Stimulated activated CD4-positive, alpha-beta T cell treated with anti-CD3 and anti-CD28 coated beads, Interleukin-1b, Interleukin-23, amount 100 ng/mL, for 1 hour (primary cell): Measurements from ENCODE around the gene PCDHGA12.
A peak's percentile ranks its signal among the peaks of the same experiment; 100 is the strongest.
"Not testable (repeated sequence)": the region's sequence is repeated elsewhere in the genome, so short reads cannot be mapped to it uniquely, and the experiment has no call there.

Source experiments
- DNase-seq, 2 donors: peaks; one replicate each; pipeline ENCODE4 v3.0.0-alpha.2; 2020; ENCODE audit warnings: low read depth in 2 of 2

The PCDHGA12 gene

GRCh38 chr5:141407790-141408505 lies 22.4 kb upstream of the PCDHGA12 start, which contains the start of gene PCDHGB6:
PCDHGB6 (plus strand) TSS chr5:141408021; CDS start chr5:141408203, 182 bp downstream.
- DNase-seq, result not testable (repeated sequence)

- DNase-seq, result no peak
Observed at GRCh38 chr5:141409598-141410306, 20.6 kb upstream of the PCDHGA12 start.

GRCh38 chr5:141411575-141411974 lies 18.7 kb upstream of the PCDHGA12 start:
- DNase-seq, result no peak

- peak in 1 of 2 donors; percentile 34 for DNase-seq
Observed at GRCh38 chr5:141412854-141413539, 17.3 kb upstream of the PCDHGA12 start, which contains the start of gene PCDHGA10. PCDHGA10 (plus strand) TSS chr5:141412987; CDS start chr5:141413176, 189 bp downstream.

GRCh38 chr5:141413540-141414069 lies 16.7 kb upstream of the PCDHGA12 start:
- no peak for DNase-seq

- DNase-seq, result not testable (repeated sequence)
Observed at GRCh38 chr5:141414548-141415274, 15.6 kb upstream of the PCDHGA12 start.

- not testable (repeated sequence) for DNase-seq
Observed at GRCh38 chr5:141415275-141415618, 15.1 kb upstream of the PCDHGA12 start.

GRCh38 chr5:141417494-141418172 lies 12.7 kb upstream of the PCDHGA12 start, which contains the start of gene PCDHGB7:
PCDHGB7 (plus strand) TSS chr5:141417677; CDS start chr5:141417860, 183 bp downstream.
- not testable (repeated sequence) for DNase-seq

- DNase-seq, result no peak
Observed at GRCh38 chr5:141419074-141419880, 11.0 kb upstream of the PCDHGA12 start.

GRCh38 chr5:141420855-141421488 lies 9.3 kb upstream of the PCDHGA12 start, which contains the start of gene PCDHGA11:
PCDHGA11 (plus strand) TSS chr5:141421051; CDS start chr5:141421228, 177 bp downstream.
- no peak for DNase-seq

GRCh38 chr5:141421489-141421855 lies 8.8 kb upstream of the PCDHGA12 start:
- no peak for DNase-seq

- DNase-seq, result no peak
Observed at GRCh38 chr5:141422742-141423291, 7.5 kb upstream of the PCDHGA12 start.

- DNase-seq, result no peak
Observed at GRCh38 chr5:141427783-141428426, 2.4 kb upstream of the PCDHGA12 start.

GRCh38 chr5:141431286-141431685 lies 979 bp downstream of the PCDHGA12 start:
- DNase-seq, result no peak

- DNase-seq, result not testable (repeated sequence)
Observed at GRCh38 chr5:141432308-141432707, 2.0 kb downstream of the PCDHGA12 start.

GRCh38 chr5:141432726-141433125 lies 2.4 kb downstream of the PCDHGA12 start:
- DNase-seq, result not testable (repeated sequence)

GRCh38 chr5:141434006-141434405 lies 3.7 kb downstream of the PCDHGA12 start:
- DNase-seq, result no peak

- DNase-seq, result no peak
Observed at GRCh38 chr5:141437221-141437620, 6.9 kb downstream of the PCDHGA12 start.
